Measurements from ENCODE around the gene AGPAT3.
A peak's percentile ranks its signal among the peaks of the same experiment; 100 is the strongest.

Gene AGPAT3

GRCh38 chr21:43925096-43925481, 60.1 kb downstream of the AGPAT3 start (continued):
- TF ChIP-seq PATZ1 (tag by site-specific recombination; IDR thresholded peaks at IDR 0.05) = 0 out of 2 replicates have a peak, but pooled peaks have one; percentile 15
- TF ChIP-seq PRDM6 (tag by site-specific recombination; IDR thresholded peaks at IDR 0.05) = no peak
- TF ChIP-seq GLIS1 (tag by site-specific recombination; IDR thresholded peaks at IDR 0.05) = peak; percentile 85
- no peak for TF ChIP-seq ZNF561 (tag by site-specific recombination; IDR thresholded peaks at IDR 0.05; ENCODE audit: borderline replicate concordance)
- no peak for TF ChIP-seq ZNF146 (tag by site-specific recombination; IDR thresholded peaks at IDR 0.05)

- H3K27ac ChIP-seq (ENCODE audit: extremely low read depth, low read depth, low read length) = no peak overlapping the region
- no peak overlapping the region for H3K4me3 ChIP-seq (ENCODE audit: low read depth, low read length)
- H3K36me3 ChIP-seq (ENCODE audit: control insufficient read depth in 2 of 2, insufficient read depth in 1 of 2, low read length in 2 of 2) = peaks cover 0 to 12% of the 10 kb centered on the region in 2 experiments; a peak in 1 of 3 replicates
- no peak for TF ChIP-seq ZNF629 (tag by site-specific recombination; IDR thresholded peaks at IDR 0.05)
- peak; percentile 54; the same call in 1 of the 2 replicates for TF ChIP-seq ZNF600 (tag by site-specific recombination; IDR thresholded peaks at IDR 0.05)
- no peak for TF ChIP-seq ZNF639 (tag by site-specific recombination; IDR thresholded peaks at IDR 0.05)
- TF ChIP-seq ZIC2 (tag by site-specific recombination; IDR thresholded peaks at IDR 0.05) = 0 out of 2 replicates have a peak, but pooled peaks have one; percentile 4
- ChIA-PET CTCF (interaction anchor here (1.0 to 2.9 kb wide), 4 partner anchors 11 to 99 kb away, joined by 3 to 13 read pairs (median 6); no protein-coding TSS in a partner anchor), POLR2A (no interaction called here)
- peaks cover 4% of the 10 kb centered on the region; the same call in 1 of the 2 replicates for H3K4me1 ChIP-seq (ENCODE audit: control insufficient read depth, insufficient read depth, low read length)
- H3K9me3 ChIP-seq (ENCODE audit: control insufficient read depth, insufficient read depth, low read depth, low read length) = no peaks in the 10 kb centered on the region
Observed at GRCh38 chr21:43925609-43926008, 60.6 kb downstream of the AGPAT3 start.

GRCh38 chr21:43926196-43926595, 61.2 kb downstream of the AGPAT3 start:
- H3K9me3 ChIP-seq (ENCODE audit: control insufficient read depth, insufficient read depth, low read depth, low read length) = no peaks in the 10 kb centered on the region
- no peak overlapping the region for H3K4me3 ChIP-seq (ENCODE audit: low read depth, low read length)
- ChIA-PET CTCF (interaction anchor here (1.0 to 2.9 kb wide), 3 partner anchors 11 to 14 kb away, joined by 3 to 13 read pairs (median 8); no protein-coding TSS in a partner anchor), POLR2A (interaction anchor here (0.7 kb wide), 1 partner anchor 137 kb away, joined by 5 read pairs; no protein-coding TSS in a partner anchor)
- peaks cover 4% of the 10 kb centered on the region; the same call in 1 of the 2 replicates for H3K4me1 ChIP-seq (ENCODE audit: control insufficient read depth, insufficient read depth, low read length)
- no peak overlapping the region for H3K27ac ChIP-seq (ENCODE audit: extremely low read depth, low read depth, low read length)
- peaks cover 0 to 12% of the 10 kb centered on the region in 2 experiments; a peak in 1 of 3 replicates for H3K36me3 ChIP-seq (ENCODE audit: control insufficient read depth in 2 of 2, insufficient read depth in 1 of 2, low read length in 2 of 2)
- TF ChIP-seq MZF1 (tag by site-specific recombination; IDR thresholded peaks at IDR 0.05; ENCODE audit: borderline replicate concordance) (no peak), ZNF830 (tag by site-specific recombination; IDR thresholded peaks at IDR 0.05; ENCODE audit: low read depth) (no peak), ZNF10 (tag by site-specific recombination; IDR thresholded peaks at IDR 0.05) (no peak), TCF7L2 (IDR thresholded peaks at IDR 0.05; ENCODE audit: borderline replicate concordance, low read depth, low read length) (no peak), ZNF302 (tag by site-specific recombination; IDR thresholded peaks at IDR 0.05; ENCODE audit: low read depth) (no peak), OVOL3 (tag by site-specific recombination; IDR thresholded peaks at IDR 0.05) (no peak), ZNF585B (tag by site-specific recombination; IDR thresholded peaks at IDR 0.05) (no peak), ZNF837 (tag by site-specific recombination; IDR thresholded peaks at IDR 0.05) (no peak), SP7 (tag by site-specific recombination; IDR thresholded peaks at IDR 0.05) (no peak), ZBTB48 (tag by site-specific recombination; IDR thresholded peaks at IDR 0.05) (no peak), ZNF704 (tag by site-specific recombination; IDR thresholded peaks at IDR 0.05) (no peak)
